GM18498 (cell line): ENCODE data around the gene SPRYD7.
"Not testable (repeated sequence)": the region's sequence is repeated elsewhere in the genome, so short reads cannot be mapped to it uniquely, and the experiment has no call there.

Experiments used
- ATAC-seq: cut with Tn5 transposase; IDR thresholded peaks from one replicate; pipeline ENCODE4 v1.9.1; 2021; ENCODE audit warnings: mild to moderate bottlenecking, moderate library complexity; ENCODE audit not compliant: unreplicated experiment

SPRYD7 gene, protein sequence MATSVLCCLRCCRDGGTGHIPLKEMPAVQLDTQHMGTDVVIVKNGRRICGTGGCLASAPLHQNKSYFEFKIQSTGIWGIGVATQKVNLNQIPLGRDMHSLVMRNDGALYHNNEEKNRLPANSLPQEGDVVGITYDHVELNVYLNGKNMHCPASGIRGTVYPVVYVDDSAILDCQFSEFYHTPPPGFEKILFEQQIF

DNA sequence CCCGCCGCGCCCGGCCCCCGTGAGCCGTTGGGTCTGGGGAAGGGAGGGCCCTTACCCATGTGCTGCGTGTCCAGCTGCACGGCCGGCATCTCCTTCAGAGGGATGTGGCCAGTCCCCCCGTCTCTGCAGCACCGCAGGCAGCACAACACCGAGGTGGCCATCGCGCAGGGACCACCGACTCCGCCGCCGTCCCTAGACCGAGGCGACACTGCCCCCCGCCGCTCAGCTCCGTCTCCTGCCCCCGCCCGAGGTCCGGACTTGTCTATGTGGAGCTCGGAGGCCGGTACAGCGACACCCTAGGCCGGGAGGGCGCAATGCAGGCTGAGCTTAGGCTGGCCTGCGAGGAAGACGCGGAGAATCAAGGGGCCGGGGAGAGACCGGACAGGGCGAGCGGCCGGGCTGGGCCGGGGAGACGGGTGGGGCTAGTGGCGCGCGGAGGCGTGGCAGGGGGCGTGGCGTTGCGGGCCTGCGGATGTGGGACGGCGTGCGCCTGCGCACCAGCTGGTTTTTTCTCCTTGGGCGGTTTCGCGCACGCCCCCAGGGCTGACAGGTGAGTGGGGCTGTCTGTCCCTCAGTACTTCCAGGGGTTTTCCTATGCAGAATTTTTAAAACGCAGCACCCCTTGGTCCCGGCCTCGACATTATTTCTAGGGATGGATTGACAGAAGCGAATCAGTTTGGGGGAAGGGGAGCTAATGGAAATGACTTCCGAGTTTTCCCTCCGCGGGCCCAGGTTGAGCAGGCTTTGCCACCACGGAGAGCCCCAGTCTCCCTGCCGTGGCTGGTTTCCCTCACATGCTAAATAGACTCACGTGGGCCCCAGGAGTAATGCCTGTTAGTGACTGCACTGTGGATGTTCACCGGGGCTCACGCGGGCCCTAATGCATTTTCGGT, at the start of gene SPRYD7:
Gene SPRYD7 (minus strand): TSS at position 266 of the 893 bp plus-strand sequence. CDS start 105 bp downstream, at position 161.
- peak; percentile 98 for ATAC-seq

DNA sequence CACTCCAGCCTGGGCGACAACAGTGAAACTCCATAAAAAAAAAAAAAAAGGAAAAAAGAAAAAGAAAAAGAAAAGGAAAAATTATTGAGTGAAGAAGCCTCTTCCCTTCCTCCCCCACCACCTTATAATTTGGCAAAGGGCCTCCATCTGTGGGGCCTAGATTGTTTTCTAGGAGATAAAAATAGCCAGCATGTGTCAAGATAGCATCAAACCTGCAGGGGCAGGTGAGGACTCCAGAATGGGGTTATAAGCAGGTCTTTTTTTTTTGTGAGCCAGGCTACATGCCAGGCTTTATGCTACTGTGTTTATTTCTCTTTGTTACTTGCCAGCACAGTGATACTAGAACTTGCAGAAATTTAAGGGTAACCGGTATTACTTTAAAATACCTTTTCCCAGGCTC, 49.0 kb upstream of the SPRYD7 start:
- no peak for ATAC-seq

DNA sequence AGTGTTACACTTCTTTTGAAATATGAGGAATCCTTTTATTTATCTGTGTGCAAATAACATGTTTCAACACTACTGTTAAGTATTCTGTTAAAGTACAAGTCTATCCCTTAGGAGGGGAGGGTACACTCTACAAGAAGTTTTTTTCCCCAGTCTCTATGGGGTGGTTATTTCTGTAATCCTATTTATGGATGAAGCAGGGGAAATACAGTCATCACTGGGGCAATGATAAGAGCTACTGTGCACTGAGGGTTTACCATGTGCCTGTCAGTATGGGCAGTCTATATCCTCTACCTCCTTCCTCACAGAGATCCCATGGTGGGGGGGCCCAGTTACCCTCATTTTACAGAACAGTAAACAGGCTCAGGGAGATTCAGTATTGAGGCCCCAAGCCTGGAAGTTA, 44.1 kb upstream of the SPRYD7 start:
- no peak for ATAC-seq

DNA sequence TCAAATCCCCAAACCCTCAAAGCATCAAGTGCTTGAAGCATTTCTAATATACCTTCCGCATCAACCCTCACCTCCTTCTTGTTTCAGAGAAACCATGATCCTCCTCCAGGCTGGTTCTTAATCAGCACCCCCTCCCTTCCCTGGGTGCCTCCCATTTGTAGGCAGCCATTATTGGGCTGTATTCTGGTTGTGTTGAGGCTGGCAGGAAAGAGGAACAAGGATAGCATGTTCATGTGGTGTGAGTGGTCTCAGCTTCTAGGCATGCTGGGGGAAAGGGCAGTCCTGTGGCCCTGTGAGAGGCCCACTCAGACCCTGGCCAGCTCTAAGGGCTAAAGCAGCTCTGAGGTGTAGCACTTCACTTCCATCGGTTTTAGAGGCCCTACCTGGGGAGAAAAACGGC, 41.9 kb upstream of the SPRYD7 start:
- ATAC-seq: no peak

DNA sequence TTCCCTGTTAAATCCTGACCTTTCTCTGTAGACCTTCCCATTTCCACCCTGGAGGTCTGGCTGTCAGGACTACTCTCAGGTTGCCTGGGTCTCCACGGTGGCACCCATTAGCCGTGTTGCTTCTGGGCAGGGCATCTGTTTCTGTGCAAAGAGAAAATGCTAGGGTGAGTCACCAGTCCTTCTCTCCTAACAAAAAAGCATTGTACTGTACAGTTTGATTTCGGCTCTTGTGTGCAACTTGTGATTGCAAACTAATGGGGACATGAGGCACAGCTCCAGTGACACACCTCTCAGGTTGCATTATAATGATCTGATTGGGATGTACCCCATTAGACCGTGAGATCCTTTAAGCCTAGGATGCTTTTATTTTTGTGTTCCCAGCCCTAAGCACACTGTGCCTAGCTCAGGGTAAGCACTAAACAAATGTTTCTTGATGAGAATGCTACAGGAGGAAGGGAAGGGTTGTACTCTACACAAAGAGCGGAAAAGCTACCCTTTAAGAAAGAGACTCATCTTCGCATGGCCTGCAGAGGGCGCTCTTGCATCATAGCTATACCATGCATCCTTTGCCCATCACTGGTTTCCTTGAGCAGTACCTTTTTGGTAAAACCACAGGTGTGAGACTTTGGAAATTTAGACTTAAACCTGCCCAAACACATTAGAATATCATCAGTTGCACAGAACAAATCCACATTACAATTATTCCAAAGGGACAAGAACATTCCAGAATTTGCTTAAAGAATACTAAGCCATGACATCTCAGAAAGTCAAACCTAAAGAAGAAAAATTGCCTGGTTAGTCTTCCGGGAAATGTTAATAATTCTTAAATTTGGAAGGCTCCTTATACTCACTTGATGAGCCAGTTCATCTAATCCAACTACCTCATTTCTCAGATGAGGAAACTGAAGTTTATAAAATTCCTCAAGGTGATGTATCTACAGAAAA, 40.4 kb upstream of the SPRYD7 start:
- ATAC-seq: peak; percentile 48

DNA sequence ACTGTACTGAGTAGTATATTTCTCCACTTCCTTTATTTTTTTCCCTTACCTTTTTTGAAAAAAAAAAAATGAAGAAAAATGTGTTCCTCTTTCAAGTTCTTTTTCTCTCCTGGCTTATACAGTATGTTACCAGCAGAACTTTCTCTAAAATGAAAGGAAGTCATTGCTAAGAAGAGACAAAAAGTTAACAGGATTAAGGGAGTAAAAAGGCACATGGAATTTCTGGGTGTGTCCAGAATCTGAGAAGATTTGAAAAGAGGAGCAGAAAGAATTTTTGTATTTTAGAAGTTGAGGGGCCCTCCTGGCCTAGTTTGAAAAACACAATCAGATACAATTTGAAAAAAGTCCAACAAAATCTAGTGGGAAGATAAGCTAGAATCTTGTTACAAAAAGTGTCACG, 39.7 kb upstream of the SPRYD7 start:
- ATAC-seq: no peak

DNA sequence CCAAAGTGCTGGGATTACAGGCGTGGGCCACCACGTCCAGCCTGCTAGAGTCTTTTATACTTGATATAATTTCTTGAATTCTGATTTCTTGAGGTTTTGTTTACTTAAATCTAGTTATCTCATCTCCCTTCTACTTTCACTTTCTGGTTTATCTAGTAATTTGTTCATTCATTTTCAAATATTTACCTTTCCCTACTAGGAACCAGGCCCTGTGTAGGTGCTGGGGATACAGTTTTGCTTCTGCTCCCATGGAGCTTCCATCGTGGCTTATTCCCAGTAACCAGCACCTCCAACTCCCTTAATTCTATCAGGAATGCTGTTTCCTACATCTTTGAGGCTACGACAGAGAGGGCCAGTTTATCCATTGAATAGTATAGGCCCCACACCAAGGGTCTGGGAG, 36.6 kb upstream of the SPRYD7 start:
- ATAC-seq: no peak

DNA sequence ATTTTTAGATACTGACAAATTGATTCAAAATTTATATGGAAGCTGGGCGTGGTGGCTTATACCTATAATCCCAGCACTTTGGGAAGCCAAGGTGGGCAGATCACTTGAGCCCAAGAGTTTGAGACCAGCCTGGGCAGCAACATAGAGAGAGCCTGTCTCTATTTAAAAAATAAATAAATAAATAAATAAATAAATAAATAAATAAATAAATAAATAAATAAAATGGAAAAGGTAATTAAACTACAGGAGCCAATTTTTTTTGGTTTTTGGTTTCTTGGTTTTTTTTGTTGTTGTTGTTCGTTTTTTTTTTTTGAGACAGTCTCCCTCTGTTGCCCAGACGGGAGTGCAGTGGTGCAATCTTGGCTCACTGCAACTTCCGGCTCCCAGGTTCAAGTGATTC, 31.3 kb upstream of the SPRYD7 start:
- ATAC-seq: no peak

DNA sequence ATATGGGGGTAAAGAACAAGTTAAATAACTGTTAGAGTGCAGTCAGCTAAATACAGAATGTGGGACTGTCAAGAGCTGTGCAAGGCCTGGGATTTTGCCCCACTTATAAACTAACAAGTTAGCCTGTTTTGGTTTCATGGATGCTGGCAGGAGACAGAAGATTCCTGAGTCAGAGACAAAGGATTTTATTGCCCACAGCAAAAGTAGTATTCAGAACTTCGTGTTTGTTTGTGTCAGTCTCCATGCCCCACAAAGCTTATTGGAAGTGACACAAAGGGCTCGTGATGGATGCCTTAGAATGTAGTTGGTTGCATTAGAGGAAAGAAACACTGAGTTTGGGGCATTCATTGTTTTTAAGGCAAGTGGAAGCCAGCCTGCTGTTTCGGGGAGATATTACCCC, 22.2 kb upstream of the SPRYD7 start:
- ATAC-seq: no peak

DNA sequence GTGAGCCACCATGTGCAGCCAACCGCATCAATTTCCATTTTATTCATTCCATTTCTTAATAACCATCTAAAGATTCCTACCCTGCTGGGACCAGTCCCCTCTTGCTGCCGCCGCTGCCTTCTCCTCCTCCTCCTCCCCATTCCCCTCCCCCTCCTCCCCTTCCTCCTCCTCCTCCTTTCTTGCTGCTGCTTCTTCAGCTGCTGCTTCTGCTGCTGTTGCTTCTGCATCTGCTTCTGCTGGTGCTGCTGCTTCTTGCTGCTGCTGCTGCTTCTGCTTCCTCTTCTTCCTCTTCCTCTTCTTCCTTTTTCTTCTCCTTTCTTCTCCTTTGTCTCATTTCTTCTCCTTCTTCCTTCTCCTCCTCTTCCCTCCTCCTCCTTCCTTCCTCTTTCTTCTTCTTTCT, 20.0 kb upstream of the SPRYD7 start:
- ATAC-seq: no peak

DNA sequence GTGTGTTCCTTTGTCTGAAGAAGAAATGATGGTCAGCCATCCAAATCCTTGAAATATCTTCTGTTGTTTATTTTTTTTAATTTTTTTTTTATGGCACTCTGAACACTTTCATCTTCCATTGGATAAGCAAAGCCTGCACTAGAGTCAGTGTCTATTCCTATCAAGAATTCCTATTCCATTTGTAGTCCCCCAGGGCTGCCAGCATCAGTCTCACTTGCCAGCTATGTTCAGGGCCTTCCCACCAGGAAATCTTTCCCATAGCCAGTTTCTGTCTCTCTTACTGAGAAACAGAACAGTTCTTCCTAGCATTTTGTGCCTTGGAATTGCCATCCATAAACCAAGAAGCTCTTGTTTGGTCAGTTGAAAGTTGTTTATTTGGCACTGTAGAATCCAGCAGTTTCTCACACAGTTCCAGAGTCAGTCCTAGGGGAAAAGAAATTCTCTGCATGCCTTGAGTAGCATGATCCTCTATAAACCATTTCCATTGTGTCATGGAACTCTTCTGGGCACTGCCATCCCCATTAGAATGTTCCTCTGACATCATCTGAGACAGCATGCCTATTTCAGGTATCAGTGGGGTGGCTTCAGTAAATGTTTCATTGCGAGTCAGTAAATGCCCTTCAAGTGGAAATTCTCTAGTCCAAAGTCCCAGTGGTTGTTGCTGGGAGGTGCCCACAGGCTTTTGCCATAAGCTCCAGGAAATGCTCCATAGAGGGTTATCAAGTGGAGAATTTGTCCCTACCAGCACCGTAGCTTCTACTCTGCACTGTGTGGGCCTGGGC, 18.7 kb upstream of the SPRYD7 start:
- no peak for ATAC-seq

DNA sequence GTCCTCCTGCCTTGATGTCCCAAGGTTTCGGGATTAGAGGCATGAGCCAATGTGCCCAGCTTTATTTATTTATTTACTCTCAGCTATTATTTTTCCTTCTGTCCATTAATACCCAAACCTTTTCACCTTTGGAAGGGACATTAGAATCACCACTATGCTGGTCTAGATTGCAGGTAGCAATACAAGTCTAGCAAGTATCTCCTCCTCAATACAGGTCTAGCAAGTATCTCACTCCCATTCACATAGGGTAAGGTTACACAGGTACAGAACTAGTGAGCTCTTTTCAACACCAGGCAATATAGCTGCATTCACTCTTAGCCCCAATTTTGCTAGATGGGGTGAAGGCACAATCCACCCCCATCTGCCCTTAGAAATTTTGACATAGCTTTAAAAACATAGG, 17.4 kb upstream of the SPRYD7 start:
- ATAC-seq: no peak

DNA sequence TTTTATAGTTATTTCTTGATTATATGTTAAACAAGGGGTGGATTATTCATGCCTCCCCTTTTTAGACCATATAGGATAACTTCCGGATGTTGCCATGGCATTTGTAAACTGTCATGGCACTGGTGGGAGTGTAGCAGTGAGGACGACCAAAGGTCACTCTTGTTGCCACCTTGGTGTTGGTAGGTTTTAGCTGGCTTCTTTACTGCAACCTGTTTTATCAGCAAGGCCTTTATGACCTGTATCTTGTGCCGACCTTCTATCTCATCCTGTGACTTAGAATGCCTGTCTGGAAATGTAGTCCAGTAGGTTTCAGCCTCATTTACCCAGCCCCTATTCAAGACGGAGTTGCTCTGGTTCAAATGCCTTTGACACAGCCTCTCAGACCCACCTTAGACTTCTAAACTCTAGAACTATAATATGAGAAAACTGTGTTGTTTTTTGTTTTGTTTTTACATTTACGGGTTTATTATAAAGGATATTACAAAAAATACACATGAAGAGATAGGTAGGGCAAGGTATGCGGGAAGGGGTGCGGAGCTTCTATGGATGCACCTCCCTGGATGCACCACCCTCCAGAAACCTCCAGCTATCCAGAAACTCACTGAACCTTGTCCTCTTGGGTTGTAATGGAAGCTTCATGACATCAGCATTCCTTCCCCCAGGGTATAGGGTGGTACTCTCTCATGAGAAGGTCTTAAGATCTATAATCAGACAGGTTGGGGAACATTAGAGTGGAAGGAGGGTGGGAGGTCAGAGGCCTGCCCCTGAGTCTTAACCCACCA, 15.8 kb upstream of the SPRYD7 start:
- ATAC-seq: no peak

DNA sequence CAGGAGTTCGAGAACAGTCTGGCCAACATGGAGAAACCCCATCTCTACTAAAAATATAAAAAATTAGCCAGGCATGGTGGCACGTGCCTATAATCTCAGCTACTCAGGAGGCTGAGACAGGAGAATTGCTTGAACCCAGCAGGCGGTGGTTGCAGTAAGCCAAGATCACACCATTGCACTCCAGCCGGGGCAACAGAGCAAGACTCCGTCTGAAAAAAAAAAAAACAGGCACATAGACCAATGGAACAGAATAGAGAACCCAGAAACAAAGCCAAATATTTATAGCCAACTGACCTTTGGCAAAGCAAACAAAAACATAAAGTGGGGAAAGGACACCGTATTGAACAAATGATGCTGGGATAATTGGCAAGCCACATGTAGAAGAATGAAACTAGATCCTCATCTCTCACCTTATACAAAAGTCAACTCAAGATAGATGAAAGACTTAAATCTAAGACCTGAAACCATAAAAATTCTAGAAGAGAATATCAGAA, 12.7 kb upstream of the SPRYD7 start:
- ATAC-seq: not testable (repeated sequence)

DNA sequence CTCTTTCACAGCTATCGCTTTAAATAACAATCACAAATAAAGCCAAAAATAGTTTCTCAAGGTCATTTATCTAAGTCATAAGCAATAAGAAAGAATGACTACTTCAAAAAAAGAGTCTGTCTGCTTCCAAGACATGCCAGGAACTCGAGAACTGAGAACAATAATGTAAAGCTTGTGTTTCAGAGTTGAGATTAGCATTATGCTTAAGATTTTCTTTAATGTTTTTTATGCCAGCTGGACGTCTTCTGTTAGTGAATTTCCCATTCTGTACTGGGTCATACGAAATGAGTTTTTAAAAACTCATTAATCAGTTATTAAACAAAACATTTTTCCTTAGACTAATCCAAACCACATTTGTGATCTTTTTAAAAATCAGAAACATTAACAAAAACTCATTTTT, 3.2 kb upstream of the SPRYD7 start:
- ATAC-seq: no peak

DNA sequence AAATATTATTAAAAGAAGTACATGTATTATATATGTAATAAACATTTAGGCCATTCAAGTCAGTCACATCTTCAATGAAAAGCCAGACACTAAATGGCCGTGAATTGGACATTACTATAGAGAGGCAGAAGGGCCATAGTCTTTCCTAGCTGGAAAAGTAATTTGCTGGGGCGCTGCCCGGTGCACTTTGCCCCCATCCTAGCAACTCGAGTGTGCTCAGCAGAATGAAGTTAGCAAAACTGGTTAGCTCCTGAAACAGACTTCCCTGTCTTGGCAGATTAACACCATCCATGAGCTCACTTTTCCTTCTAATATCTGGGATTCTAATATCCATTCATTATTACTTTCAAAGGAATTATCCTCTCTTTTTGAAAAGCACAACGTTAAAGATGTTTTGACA, 2.8 kb upstream of the SPRYD7 start:
- ATAC-seq: no peak

DNA sequence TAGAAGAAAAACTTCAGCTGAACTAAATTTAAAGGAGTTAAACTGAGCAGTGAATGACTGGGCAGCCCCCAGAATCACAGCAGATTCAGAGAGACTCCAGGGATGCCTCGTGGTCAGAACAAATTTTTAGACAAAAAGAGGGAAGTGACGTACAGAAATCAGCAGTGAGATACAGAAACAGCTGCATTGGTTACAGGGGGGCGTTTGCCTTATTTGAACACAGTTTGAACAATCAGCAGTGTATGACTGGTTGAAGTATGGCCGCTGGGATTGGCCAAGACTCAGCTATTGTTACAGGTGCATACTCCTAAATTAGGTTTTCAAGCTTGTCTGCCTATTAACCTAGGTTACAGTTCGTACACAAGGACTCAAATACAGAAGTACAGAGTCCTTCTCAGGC, 2.2 kb upstream of the SPRYD7 start:
- no peak for ATAC-seq

DNA sequence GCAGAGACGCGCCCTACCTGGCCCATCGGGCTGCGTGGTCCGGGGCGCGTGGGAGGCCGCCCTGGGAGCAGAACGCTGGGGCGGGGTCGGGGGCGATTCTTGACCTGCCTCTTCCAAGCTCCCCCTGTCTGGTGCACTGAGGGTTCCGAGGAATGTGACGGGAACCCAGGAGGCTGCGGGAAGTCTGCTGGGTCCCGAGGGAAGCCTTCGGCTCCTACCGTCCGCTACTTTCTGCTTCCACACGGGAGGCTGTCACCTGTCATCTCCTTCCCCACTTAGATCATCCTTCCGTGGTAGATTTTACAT, 781 bp upstream of the SPRYD7 start:
- ATAC-seq: peak; percentile 21

DNA sequence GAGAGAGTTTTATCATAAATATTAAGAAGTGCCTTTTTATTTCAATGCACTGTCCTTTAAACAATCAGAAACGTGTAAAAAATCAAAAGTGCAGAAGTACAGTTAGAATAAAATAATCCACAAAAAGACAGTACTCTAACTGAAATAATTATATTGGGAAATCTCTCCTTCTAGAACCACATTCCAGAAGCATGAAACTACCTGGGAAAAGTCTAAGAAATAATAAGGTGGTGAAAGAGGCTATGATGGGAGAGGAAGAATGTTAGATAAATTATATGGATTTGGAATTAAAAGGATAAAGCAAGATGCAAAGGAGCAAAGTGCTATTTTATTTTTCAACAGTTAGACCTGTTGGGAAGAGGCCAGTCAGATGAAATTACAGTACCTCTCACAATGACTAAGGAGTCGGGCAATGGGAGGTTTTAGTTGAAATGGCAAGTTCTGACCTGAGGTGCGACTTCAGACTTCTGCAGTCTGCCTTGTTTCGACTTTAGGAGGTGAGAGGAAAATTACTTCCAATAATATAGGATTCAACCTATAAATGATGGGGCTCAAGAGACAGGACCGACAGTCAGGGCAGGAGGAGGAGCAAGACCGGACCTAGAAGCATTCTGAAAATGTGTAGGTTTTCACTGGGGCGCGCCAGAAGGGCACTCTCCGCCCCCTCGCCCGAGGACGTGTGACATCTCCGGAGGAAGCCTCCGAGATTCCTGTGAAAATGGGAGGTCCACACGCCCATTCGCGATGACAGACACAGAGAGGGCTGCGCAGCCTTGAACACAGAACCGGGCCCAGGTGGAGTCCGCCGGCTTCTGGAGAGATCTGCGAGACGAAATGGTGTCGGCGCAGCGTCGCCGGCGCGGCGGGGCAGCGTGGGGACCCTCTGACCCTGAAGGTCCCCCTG, 717 bp downstream of the SPRYD7 start:
- ATAC-seq: peak; percentile 28
